Esophagus mucosa (tissue), 1 donor: Measurements from ENCODE around the gene CXorf65. TPM values are rescaled to one million over a fixed set of nuclear protein-coding genes. Genes with fewer than 3 reads are reported as not detected.

Source experiments
- ATAC-seq: fragments of 200-7000 bp; cut with Tn5 transposase; one replicate; pipeline ENCODE4 v1.9.1; 2020
- total RNA-seq: library from RNA; stranded (reverse); gene quantifications from one replicate; pipeline ENCODE4 v1.2.4, GENCODE V29; 2023
- donor health status: DM: yes; HTN: yes; CAD: no.

Gene CXorf65
- not detected for total RNA-seq

- no peak for ATAC-seq
Observed at GRCh38 chrX:71106427-71106826, at the start of gene CXorf65. TSS of gene CXorf65 (minus strand) at chrX:71106740. CDS start at chrX:71106556, 184 bp downstream.

- no peak for ATAC-seq
Observed at GRCh38 chrX:71154641-71155040, 48.1 kb upstream of the CXorf65 start.

DNA sequence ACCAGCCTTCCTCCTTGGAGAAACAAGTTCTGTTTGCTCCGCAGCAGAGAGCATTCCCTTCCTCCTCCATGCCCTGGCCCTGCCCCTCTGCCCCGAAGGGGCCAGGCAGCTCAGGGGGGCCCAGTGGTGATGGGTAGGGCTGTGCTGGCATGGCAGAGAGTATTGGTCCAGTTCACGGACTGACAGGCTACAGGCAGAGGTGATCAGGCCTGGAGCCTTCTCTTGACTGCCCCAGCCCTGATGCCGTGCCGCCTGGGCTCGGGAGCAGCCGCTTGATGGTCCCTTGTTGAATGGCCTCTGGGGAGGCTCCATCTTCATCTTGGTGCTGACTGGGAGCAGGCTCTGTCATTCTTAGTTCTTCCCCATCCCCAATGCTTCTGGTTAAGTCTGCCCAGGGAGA is 47.7 kb upstream of the CXorf65 start:
- ATAC-seq = no peak

DNA sequence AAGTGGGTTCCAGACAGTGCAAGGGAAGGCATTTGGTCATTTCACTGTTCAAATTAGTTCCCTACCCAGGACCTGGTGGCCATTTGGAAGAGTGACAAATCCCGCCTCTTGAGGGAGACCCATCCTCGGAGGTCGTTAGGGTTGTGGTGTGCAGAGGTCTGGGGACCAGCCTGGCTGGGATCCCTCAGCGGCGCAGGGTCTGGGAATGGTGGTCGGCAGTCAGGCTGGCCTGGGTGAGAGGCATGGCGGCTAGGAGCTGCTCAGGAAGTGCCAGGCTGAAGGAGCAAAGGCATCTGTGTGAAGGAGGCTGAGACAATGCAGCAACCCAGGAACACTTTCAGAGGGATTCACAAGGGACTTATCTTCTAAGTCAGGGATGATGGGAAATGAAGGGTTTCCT is 44.8 kb upstream of the CXorf65 start:
- no peak for ATAC-seq

- no peak for ATAC-seq
Observed at GRCh38 chrX:71148278-71148663, 41.7 kb upstream of the CXorf65 start.

DNA sequence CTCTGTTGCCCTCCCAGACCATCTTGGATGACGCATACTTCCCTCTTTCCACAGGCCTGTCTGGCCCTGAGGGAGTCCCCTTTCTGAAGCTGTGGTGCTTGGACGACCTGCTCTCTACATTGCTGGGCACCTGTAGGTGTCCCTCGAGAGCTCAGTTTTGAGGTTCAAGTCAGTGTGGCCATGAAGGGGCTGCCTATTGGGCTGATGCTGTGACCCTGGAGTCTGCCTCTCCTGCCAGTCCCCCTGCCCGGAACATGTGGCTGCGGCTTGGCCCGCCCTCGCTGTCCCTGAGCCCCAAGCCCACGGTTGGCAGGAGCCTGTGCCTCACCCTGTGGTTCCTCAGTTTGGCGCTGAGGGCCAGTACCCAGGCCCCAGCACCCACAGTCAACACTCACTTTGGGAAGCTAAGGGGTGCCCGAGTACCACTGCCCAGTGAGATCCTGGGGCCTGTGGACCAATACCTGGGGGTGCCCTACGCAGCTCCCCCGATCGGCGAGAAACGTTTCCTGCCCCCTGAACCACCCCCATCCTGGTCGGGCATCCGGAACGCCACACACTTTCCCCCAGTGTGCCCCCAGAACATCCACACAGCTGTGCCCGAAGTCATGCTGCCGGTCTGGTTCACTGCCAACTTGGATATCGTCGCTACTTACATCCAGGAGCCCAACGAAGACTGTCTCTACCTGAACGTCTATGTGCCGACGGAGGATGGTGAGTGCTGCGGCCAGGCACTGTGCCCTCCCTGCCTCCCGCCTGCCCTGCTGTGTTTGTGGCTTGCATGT is 41.1 kb upstream of the CXorf65 start:
- ATAC-seq = no peak

- peak; percentile 10 for ATAC-seq
Observed at GRCh38 chrX:71144651-71145050, 38.1 kb upstream of the CXorf65 start, which contains the start of gene NLGN3. TSS of gene NLGN3 (plus strand) at chrX:71144841. CDS start at chrX:71147750, 2,909 bp downstream.

DNA sequence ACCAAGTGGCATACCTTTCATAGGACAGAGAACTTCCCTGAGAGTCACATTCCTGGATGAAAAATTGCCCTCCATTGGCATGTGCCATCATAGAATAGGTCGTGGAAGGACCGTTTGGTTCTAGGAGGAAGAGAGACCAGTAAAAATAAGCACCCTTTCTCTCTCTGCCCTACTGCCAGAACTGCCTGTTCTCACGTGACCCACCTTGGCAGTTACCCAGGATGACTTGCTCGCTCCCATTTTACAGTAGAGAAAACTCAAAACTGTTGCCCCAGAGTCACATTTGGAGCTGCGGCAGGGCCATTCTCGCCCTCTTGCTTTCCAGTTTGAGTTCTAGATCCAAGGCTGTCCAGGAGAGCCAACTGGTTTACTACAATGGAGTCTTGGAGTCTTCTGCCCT is 37.0 kb upstream of the CXorf65 start:
- ATAC-seq = no peak

DNA sequence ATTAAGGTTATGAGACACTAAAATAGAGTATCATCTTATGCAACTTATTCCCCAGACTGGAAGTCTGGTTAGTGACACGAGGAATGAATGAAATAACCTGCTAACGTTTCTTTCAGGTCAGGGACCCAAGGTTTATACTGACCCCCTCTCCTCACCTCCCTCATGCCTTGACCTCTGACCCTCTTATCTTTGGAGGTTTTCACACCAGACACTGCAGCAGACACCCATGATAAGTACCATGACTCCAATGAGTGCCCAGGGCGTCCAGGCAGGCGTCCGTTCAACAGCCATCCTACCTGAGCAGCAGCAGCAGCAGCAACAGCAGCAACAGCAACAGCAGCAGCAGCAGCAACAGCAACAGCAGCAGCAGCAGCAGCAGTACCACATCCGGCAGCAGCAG is 33.9 kb upstream of the CXorf65 start:
- ATAC-seq = no peak

DNA sequence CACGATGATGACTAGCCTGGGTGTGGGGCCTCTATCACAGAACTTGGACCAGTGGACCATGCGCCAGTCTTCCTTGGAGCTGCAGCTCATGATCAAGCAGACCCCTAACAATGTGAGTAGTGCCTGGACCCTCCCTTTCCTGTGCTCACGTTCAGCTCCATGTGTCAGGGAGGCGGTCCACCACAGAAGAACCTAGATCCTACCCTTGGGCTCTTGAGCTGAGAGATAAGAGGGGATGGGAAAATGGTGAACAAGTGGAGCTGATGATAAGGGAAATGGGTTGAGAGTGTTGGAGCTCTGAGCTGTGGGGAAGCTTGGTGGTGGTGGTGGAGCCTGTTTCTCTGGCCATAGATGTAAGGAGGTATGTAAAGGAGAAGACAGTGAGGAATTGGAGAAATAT is 25.0 kb upstream of the CXorf65 start:
- no peak for ATAC-seq

DNA sequence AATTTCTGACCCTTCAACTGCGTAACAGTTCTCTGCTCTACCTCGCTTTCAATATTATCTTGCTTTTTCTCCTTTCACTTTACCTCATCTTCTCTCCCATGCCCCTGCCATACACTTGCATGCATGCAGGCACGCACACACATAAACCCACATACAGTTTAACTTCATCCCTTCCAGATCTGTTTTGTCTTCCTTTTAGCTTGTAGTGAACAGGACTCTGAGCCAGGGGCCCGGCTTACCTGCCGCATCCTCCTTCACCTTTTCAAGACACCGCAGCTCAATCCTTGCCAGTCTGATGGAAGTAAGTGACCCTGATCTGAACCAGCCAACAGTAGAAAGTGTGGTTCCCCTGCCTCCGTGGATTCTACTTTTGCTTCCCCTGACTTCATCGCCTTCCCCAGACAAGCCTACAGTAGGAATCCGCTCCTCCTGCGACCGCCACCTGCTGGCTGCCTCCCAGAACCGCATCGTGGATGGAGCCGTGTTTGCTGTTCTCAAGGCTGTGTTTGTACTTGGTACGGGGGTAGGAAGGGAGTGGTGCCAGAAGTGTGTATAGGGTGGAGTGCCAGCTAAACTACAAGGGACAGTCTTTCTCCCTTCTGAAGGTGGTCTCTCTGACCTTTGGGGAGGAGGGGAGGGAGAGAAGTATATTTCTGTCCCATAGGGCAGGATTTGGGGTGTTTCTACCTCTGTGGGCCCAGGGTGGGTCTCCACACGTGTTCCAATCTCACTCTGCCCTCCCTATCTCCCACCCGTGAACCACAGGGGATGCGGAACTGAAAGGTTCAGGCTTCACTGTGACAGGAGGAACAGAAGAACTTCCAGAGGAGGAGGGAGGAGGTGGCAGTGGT is 22.6 kb upstream of the CXorf65 start:
- peak; percentile 69 for ATAC-seq

DNA sequence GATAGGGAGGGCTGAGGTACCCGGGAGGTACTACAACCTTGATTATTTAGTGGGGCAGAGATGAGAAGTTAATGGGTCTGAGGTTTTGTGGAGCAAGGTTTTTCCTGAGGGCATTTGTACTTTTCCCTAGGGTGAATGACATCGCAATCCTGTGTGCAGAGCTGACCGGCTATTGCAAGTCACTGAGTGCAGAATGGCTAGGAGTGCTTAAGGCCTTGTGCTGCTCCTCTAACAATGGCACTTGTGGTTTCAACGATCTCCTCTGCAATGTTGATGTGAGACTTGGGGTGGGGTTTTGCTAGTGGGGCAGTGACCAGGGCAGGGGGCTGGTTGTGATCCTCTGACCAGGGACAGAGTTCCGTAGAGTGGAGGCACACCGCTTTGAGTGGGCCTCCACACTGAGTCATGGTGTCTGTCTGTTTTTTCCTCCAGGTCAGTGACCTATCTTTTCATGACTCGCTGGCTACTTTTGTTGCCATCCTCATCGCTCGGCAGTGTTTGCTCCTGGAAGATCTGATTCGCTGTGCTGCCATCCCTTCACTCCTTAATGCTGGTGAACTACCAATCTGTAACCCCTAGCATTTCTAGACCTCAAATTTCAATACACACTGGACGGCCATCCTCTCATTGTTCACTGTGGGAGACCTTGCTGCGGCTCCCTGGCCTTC is 21.8 kb upstream of the CXorf65 start:
- ATAC-seq = no peak

- ATAC-seq = peak; percentile 28
Observed at GRCh38 chrX:71118985-71119535, 12.5 kb upstream of the CXorf65 start.

- peak; percentile 89 for ATAC-seq
Observed at GRCh38 chrX:71118032-71118984, 11.8 kb upstream of the CXorf65 start, which contains the start of gene MED12. TSS of gene MED12 (plus strand) at chrX:71118596. CDS start at chrX:71118755, 159 bp downstream.

- ATAC-seq = no peak
Observed at GRCh38 chrX:71117358-71117757, 10.8 kb upstream of the CXorf65 start.

DNA sequence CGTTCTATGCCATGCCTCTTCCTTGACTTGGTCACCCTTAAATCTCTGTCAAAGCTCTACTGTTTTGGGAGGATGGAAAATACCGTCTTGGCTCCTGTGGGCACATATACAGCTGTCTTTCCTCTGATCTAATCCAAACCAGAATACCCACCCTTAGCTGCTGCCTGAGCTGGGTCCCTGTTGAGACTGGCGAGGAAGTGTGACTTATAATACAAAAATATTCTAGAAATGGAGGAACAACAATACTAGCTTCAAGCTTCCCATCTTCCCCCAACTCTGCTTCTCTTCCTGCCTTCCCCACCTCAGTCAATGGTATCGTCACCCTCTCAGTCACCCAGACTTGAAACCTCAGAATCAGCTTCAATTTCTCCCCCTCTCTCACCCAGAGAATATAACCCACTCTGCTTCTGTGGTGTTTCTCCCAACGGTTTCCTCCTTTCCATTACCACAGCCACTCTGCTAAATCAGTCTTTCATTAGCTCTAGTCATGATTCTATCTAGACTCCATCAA is 5.4 kb upstream of the CXorf65 start:
- ATAC-seq = peak; percentile 30

DNA sequence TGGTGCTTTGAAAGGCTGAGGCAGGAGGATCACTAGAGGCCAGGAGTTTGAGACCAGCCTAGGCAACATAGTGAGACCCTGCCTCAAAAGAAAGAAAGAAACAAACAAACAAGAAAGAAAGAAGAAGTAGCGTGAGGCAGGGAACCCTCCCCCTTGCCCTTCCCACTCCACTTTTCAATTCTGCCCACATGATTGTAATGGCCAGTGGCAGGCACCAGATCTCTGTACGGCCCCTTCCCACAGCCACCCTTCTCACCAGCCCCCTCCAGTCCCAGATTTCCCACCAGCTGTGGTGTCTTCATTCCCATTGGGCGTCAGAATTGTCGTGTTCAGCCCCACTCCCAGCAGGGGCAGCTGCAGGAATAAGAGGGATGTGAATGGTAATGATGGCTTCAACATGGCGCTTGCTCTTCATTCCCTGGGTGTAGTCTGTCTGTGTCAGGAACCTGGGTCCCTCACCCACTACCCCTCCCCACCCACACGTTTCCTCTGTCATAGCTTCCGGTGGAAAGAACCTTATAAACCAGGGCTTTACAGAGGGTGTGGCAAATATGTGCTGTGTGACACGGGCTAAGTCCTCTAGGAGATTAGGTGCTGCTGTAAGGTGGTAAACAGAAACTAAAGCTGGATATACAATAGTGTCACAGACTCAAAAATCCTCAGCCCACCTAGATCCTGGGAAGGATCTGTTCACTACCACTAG is 4.8 kb upstream of the CXorf65 start, which contains the start of gene IL2RG:
TSS of gene IL2RG (minus strand) at position 437 of the 703 bp plus-strand sequence. CDS start at position 399, 38 bp downstream.
- ATAC-seq = peak; percentile 85

DNA sequence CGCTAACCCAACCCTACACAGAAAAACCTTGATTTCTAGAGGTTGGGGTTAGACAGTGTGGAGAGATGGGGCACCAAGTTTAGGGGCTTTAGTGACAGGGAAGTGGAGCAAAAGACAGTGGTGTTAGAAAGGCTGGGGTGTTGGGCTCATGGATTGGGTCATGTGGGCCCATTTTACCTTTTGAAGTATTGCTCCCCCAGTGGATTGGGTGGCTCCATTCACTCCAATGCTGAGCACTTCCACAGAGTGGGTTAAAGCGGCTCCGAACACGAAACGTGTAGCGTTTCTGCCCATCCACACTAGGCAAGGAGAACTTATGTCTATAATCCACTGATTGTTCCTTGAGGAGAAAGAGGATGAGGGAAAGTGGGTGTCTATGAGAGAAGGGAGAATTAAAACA is 2.5 kb upstream of the CXorf65 start:
- no peak for ATAC-seq

GRCh38 chrX:71107762-71108360 is 1.3 kb upstream of the CXorf65 start:
- no peak for ATAC-seq

DNA sequence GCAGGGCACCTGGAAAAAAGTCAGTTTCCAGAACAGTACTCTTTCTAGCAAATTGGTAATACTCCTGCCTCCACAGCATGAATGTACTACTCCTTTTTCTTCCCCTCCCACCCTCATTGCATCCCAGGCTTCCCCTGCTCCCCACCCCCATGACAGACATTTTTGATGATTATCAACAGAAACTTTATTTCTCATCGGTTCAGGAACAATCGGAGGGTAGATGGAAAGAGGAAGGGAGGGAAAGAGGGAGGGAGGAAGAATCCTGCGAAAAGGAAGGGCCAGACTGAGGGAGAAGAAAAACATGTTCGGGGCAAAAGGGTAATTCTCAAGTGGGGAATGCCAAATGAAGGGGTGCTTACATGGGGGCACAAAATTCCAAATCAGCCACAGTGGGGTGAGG is 705 bp upstream of the CXorf65 start:
- ATAC-seq = no peak
